ENCODE results near the gene TMEM123.

The TMEM123 gene

DNA sequence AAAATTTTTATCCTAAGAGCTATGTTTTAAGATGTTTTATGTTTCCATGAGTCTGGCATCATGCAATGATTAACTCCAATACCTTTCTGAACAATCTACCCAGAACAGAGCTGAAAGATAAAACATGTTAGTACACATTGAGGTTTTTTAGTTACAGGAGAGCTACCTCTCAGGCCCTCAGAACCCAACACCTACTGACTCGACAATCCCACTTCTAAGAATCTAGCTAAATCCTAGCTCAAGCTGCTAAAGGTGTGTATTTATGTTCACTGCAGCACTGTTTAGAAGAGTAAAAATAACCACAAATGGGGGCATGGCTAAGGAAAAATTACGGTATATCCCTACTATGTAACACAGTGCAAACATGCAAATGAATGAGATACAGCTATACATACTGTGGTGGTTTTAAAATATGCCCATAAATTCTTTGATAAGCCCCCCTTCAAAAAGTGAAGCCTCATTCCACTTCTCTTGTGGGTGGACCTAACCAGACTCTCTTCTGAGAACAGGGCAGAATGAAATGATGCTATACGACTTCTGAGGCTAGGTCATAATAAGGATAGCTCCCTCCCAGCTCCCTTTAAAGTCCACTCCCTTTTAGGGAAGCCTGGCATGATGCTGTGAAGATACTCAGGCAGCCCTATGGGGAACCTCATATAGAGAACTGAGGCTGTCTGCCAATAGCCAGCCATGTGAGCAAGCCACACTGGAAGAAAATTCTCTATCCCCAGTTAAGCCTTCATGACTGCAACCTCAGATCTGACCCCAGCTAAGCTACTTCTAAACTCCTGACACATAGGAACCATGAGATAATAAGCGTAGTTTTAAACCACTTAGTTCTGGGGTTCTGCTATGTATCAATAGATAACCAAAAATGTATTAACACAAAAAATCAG is 29.5 kb downstream of the TMEM123 start:
- no peak for DNase-seq

DNA sequence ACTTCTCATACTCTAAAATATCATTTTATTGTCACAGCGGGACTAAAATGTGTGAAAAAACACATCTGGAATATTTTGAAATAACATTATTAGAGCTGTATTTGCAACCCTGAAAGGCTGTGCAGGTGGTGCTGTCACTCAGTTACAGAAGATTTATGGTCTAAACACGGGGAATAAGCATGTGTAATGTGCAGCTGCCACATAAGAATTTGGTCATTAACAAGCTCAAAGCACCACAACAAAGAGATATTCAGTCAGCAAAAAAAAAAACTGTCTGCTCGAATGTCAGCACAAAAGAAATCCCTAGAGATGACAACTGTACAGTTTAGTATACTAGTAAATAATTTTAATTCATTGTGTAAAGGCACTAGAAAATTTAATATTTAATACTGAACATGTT is 31.3 kb downstream of the TMEM123 start:
- DNase-seq, result peak; percentile 84

DNA sequence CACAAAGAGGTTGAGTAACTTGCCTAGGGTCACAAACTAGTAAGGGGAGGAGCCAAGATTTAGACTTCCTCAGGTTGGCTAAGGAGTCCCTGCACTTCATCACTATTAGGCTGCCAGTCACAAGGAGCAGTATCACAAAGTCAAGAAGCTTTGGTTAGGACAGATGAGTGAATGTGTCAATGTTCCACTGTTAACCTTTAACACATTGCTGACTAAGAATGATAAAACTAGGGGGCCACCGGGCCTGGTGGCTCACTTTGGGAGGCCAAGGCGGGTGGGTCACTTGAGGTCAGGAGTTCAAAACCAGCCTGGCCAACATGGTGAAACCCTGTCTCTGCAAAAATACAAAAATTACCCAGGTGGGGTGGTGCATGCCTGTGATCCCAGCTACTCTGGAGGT is 32.0 kb downstream of the TMEM123 start:
- no peak for DNase-seq

DNA sequence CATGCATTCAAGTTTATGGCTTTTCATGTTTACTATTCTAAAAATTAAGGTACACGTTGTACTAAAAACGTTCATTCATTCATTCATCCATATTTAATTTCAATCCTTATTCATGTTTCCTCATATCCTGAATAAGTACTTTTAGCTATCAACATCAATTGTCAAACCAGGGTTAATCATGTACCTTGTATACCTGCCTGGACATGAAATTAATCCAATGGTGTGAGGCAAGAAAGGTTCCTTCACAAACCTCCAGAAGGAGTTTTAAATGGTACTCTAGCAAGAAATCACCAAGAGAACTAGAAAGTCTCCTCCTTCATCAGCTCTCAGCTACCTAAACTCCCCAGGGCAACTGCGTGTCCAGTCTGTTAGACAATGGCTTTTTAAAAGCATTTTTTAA is 33.4 kb downstream of the TMEM123 start:
- no peak for DNase-seq

DNA sequence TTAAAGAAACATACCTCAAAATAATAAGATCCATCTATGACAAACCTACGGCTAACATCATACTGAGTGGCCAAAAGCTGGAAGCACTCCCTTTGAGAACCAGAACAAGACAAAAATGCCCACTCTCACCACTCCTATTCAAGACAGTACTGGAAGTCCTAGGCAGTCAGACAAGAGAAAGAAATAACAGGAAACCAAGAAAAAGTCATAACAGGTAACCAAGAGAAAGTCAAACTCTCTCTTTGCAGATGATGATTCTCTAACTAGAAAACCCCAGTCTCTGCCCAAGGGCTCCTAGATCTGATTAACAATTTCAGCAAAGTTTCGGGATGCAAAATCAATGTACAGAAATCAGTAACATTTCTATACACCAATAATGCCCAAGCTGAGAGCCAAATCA is 35.6 kb downstream of the TMEM123 start:
- no peak for DNase-seq

DNA sequence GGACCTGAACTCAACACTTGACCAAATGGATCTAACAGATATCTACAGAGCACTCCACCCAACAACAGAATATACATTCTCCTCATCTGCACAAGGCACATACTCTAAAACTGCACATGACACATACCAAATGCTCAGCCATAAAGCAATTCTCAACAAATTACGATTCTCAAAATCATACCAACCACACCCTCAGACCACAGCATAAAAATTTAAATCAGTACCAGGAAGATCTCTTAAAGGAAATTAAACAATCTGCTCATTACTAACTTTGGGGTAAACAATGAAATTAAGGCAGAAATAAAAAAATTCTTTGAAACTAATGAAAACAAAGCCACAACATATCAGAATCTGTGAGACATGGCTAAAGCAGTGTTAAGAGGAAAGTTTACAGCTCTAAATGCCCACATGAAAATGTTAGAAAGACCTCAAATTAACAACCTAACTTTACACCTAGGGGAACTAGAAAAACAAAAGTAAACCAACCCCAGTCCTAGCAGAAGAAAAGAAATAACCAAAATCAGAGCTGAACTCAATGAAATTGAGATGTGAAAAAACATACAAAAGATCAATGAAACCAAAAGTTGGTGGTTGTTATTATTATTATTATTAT is 37.2 kb downstream of the TMEM123 start:
- DNase-seq, result no peak

DNA sequence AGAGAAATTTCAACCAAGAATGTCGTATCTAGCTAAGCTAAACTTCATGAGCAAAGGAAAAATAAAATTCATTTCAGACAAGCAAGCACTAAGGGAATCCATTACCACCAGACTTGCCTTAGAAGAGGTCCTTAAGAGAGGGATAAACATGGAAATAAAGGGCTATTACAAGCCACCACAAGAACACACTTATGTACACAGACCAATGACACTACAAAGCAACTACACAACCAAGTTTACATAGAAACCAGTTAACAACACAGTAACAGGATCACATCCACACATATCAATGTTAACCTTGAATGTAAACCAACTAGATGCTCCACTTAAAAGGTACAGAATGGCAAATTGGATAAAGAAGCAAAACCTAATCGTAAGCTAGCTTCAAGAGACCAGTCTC is 38.0 kb downstream of the TMEM123 start:
- no peak for DNase-seq

DNA sequence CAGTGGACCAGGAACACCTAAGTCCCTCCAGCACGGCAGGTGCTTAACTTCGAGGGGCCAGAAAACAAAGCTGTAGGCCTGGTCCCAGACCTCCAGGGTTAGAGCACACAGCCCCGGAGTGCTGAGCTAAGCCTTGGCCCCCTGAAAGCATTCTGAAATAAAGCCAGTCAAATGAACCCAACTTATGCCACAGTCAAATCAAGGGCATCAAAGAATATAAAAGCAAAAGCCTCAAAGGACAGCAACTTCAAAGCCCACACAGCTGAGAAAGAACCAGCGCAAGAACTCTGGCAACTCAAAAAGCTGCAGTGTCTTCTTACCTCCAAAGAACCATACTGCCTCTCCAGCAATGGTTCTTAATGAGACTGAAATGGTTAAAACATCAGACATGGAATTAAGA is 39.1 kb downstream of the TMEM123 start:
- no peak for DNase-seq

DNA sequence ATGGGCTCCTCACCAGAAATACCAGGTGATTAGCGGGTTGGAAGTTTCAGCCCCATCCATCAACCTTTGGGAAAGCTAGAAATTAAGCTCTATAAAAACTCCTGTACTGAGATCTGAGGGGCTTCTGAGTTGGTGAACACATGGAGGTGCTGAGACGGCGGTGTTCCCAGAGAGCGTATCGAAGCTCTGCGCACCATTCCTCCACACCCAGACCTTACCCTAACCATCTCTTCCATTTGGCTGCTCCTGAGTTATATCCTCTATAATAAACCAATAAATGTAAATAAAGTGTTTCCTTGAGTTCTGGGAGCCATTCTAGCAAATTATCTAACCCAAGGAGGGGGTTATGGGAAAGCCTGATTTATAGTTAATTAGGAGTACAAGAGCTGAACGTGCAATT is 41.4 kb downstream of the TMEM123 start:
- no peak for DNase-seq

DNA sequence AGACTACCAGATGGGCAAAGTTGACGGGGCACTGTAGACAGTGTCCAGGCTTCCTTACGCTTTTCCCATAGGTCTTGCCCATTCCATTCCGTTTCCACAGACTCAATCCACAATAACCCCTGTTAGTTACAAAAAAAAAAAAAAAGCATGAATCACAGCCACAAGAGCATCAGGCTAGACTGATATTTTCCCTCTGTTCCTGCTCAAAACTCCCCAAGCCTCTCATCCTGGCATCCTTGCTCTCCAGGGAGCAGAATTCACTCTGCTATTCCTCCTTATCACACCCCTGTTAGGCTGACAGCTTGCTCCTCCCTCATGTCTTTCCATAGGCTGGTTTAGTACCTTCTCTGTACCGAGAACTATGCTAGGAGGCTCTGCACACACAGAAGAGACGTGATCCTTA is 42.2 kb downstream of the TMEM123 start:
- peak; percentile 56 for DNase-seq

DNA sequence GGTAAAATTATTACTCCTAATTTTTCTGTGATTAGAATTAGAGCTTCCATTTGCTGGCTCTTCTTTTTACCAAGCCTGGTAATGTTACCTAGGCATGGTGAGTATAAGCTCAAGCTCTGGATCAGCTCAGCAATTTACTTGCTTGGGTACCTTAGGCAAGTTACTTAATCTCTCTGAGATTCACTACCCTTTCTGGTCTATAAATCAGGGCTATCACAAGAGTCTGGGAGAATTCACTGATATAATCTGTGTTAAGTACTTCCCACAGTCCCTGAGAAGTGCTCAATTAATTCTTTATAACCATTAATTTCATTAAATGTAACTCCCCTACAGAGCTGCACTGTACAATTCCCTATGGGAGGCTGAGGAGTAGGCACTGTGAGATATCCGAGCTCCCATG is 44.2 kb downstream of the TMEM123 start:
- DNase-seq, result no peak

DNA sequence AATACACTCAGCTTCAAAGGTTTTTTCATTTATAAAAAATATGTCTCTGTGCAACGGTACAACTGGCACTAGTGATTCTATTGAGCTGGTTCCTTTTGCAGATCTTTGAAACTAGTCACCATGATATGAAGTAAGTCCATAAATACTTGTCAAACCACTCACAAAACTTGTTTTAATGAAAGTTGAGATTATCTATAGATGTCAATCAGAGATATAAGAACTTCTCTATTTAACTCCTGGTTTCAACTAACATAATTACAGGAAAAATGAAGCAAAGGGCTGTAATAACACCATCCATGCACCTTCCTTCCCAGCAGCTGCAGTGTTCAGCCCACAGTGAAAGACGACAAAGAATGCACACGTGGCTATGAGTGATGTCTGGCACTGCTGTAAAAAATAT is 44.7 kb downstream of the TMEM123 start:
- DNase-seq, result no peak

DNA sequence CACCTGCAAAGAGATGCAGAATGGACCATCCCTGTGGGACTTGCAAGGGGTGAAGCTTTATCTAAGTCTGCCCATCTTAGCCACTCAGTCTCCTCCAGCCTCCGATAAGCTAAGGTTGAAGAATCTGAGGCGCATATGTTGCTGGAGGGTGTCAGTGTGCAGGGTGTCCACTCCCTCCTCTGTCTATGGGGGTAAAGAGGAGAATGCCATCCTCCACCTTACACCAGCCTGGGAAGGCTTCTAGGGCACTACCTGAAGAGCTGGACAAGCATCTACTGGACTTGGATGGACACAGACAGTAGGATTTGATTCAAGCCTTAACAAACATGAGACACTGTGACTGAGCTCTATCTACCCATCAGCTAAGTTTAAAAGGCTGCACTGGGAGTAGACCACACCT is 46.5 kb downstream of the TMEM123 start:
- no peak for DNase-seq

DNA sequence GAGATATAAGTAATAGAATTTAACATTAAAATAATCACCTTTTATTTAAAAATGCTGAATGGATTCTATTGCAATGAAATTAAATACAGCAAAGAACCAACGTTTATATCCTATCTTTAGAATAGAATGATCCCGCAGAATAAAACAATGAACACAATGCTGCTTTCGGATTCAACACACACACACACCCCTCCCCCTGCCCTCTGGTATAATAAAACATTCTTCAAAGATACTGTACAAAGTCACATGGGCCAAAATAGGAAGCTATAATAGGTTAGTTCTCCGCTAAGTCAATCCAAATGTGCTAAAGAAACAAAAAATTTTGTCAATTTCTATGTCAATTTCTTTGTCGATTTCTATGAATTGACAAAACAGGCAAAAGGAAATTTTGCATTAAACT is 47.1 kb downstream of the TMEM123 start:
- no peak for DNase-seq

DNA sequence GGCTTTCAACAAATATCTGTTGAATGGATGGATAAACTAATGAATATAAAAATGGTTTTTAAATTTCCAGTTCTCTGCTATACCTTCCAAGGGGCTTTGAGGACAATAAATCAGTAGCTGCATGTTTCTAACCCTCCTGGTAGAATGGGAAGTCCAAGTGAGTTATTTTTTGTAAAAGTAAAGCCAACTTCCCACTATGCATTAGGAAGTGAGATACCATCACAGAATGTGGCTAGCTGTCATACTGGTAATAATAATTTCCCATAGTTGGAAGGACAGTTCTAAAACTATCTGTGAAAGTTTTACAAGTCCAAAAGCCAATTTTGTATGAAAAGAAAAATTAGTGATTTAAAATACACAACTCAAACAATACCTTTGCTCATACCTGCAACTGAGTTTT is 50.0 kb downstream of the TMEM123 start:
- DNase-seq, result no peak

DNA sequence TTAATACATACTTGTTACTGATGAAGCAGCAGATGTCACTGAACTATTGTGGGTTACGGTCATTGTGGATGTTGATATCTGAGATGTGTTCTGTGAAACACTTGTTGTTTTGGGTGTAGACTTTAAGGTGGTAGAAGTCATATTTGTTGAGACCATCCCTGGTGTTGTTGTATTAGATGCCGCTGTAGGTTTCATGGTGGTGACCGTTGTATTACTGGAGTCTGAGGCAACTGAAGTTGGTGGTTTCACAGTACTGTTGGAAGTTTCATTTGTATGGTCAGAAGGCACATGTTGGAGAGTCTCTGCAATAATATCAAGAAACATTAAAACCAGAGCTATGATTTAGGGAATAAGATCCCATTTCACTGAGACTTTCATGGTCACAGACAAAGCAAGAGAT is 50.7 kb downstream of the TMEM123 start:
- DNase-seq, result no peak

DNA sequence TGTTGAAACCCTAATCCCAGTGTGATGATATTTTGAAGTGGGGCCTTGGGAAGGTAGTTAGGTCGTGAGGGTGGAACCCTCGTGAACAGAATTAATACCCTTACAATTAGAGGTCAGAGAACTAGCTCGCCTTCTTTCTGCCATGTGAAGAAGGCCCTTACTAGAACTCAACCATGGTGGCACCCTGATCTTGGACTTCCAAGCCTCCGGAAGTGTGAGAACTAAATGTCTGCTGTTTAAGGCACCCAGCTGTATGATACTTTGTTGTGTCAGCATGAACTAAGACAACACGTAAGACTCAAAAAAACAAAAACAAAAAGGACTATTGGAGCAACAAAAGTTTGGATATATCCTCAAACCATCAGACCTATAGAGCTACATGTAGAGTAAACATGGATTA is 52.0 kb downstream of the TMEM123 start:
- no peak for DNase-seq

DNA sequence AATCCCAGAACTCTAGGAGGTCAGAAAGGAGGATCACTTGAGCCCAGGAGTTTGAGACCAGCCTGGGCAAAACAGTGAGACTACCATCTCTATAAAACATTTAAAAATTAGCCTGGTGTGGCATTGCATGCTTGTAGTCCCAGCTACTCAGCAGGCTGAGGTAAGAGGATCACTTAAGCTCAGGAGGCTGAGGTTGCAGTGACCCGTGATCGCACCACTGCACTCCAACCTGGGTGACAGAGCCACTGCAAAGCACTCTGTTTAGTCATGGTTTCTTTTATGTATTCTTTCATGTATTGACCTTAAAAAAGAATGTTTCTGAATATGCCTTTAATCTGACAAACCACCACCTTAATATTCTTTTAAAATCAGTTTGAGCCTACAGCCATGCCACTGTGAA is 53.4 kb downstream of the TMEM123 start:
- DNase-seq, result no peak

DNA sequence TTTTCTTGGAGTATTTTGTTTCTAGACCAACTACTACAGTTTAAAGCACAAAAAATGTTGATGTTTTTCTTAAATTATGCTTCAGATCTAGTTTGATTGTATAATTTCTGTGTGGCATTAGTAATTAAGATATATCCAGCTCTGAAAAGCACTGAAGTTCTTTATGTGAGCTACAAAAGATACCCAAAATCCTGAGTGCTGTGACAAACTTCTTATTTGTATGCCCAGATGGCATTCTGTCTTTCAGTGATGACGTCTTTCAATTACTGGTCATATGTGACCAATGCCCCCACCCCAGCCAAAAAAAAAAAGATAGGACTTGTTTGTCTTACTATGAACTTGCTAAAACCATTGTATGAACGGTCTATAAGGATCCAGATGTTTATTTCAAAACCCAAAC is 54.3 kb downstream of the TMEM123 start:
- DNase-seq, result no peak

DNA sequence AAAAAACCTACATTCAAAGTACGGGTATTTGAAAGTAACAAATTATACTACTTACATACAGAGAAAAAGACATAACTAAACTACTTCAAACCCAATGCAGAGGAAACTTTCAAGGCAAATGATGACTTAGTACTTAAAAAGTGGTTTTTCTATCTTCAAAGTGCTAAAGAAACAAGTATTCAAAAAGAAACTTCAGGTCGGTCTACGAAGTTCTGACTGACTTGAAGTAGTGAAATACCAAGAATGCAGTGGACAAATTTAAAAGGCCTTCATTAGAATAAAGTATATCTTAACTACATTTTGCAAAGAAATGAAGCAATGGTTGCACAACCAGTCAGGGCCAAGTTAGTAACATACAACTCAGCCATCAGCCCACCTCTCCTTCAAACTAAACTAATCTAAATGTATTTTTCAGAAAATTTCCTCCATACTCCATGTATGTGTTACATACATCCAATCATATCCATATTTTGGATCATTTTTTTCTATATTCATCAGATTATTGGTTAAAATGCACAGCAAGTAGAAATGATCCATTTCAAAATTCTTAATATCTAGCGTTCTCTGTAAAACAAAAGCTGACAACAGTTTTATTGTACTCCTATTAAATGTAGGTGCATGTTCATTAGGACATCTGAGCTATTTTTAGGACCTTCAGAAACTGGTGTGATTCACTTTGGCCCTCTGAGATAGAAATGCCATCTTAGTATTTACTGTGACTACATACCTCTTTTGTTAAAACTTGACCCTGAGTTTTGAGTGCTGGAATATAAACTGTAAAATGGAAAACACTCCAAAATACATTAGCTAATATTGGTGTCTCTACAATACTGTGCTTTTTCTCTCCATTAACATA is 55.6 kb downstream of the TMEM123 start:
- no peak for DNase-seq

DNA sequence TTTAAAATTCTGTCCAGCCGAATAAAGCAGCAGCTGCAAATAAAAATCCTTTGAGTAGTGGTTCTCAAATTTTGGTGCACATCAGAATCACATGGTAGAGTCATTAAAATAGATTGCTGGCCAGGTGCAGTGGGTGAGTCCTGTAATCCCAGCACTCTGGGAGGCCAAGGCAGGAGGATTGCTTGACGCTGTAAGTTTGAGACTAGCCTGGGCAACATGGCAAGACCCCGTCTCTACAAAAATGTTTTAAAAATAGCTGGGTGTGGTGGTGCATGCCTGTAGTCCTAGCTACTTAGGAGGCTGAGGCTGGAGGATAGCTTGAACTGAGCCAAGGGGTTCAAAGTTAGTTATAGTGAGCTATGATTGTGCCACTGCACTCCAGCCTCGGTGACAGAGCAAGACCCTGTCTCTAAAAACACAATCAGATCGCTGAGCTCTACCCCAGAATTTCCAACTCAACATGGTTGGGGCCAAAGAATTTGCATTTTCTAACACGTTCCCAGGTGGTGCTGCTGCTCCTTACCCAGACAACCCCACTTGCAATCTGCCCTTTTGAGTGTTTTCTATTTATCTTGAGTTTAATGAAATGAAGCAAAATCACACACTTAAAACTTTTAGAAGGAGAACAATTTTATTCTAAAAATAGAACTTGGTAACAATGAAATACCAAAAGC is 56.7 kb downstream of the TMEM123 start:
- no peak for DNase-seq

DNA sequence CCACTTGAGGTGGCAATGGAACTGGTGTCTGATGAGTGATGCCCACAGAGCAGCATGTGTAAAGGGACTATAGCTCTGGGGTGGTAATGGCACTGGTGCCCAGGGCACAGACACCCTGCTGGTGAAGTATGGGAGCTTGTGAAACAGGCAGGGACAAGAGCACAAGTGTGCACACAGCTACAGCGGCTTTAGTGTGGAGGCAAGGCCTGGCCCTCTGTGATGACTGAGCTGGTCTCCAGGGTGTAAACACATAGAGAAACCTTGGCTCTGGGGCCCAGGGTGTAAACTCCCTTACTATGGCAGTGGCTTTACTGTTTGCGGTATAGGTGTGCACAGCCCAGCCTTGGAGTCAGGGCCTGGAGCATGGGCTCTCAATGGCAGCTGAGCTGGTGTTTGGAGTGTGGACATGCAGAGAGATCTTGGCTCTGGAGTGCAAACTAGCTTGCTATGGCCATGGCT is 59.3 kb downstream of the TMEM123 start:
- no peak for DNase-seq
